HepG2 (cell line): Measurements from ENCODE around the gene IL4I1. TPM values are rescaled to one million over a fixed set of nuclear protein-coding genes. Genes with fewer than 3 reads are reported as not detected.

ENCODE experiments used
- ATF6 ChIP-seq: sonication (generic); formaldehyde crosslinking; conservative IDR thresholded peaks from 2 replicates; pipeline ENCODE4 v1.4.0; 2020; ENCODE audit warnings: missing genetic modification reagents
- CEBPG ChIP-seq: IDR thresholded peaks from 2 replicates; pipeline ENCODE4 v1.6.1; 2016
- CHCHD3 ChIP-seq: sonication (generic); formaldehyde crosslinking; IDR thresholded peaks from 2 replicates; pipeline ENCODE4 v1.8.0; 2022; ENCODE audit warnings: mild to moderate bottlenecking, missing genetic modification reagents, moderate library complexity
- GZF1 ChIP-seq: sonication (generic); formaldehyde crosslinking; IDR thresholded peaks from 2 replicates; pipeline ENCODE4 v1.5.1; 2020; ENCODE audit warnings: mild to moderate bottlenecking, missing genetic modification reagents
- MEIS1 ChIP-seq: sonication (generic); formaldehyde crosslinking; IDR thresholded peaks from 2 replicates; pipeline ENCODE4 v1.9.0; 2021; ENCODE audit warnings: mild to moderate bottlenecking, missing genetic modification reagents, moderate library complexity, borderline replicate concordance
- MTERF4 ChIP-seq: sonication (generic); formaldehyde crosslinking; IDR thresholded peaks from 2 replicates; pipeline ENCODE4 v1.8.0; 2023; ENCODE audit warnings: mild to moderate bottlenecking, missing genetic modification reagents
- NR0B2 ChIP-seq: sonication (generic); formaldehyde crosslinking; IDR thresholded peaks from 2 replicates; pipeline ENCODE4 v1.4.0; 2020; ENCODE audit warnings: mild to moderate bottlenecking, missing genetic modification reagents
- SALL2 ChIP-seq: sonication (generic); formaldehyde crosslinking; IDR thresholded peaks from 2 replicates; pipeline ENCODE4 v1.8.1; 2023; ENCODE audit warnings: mild to moderate bottlenecking, missing genetic modification reagents, inconsistent platforms
- TGIF2 ChIP-seq: IDR thresholded peaks from 2 replicates; pipeline ENCODE4 v1.6.1; 2016; ENCODE audit warnings: control low read depth, missing compliant biosample characterization
- polyA plus RNA-seq, 8 experiments: library from polyadenylated mRNA; depleted of rRNA in 3 of 8; stranded (reverse) in 7 of 8; unstranded in 1 of 8; fragments of >200 nt; fragmentation: Illumina TruSeq in 4 of 8; extraction: Trizol in 4 of 8; gene quantifications; 2 replicates each; pipeline versions ENCODE4 v1.2.1 to v1.2.3, GENCODE V29; 2011 to 2016; ENCODE audit warnings: low read depth in 4 of 8, missing spikeins in 1 of 8, mixed read lengths in 1 of 8; ENCODE audit not compliant: insufficient read depth in 1 of 8
- total RNA-seq, 5 experiments: library from RNA; depleted of rRNA; stranded (reverse); fragments of >200 nt; fragmentation: Illumina TruSeq; extraction: Trizol; gene quantifications; 2 replicates each; pipeline ENCODE4 v1.2.3, GENCODE V29; 2016; ENCODE audit warnings: low read depth in 1 of 5
- TF ChIP-seq, protein P1 (sequence below): fragments of 450-650 bp; IDR thresholded peaks from 2 replicates; pipeline ENCODE4 v1.6.1; 2017; ENCODE audit warnings: mild to moderate bottlenecking
- TF ChIP-seq, protein P2 (sequence below): sonication (generic); formaldehyde crosslinking; IDR thresholded peaks from 2 replicates; pipeline ENCODE4 v1.5.0; 2020; ENCODE audit warnings: mild to moderate bottlenecking, missing genetic modification reagents, borderline replicate concordance
- TF ChIP-seq, protein P3 (sequence below): sonication (generic); formaldehyde crosslinking; IDR thresholded peaks from 2 replicates; pipeline ENCODE4 v1.4.0; 2020; ENCODE audit warnings: mild to moderate bottlenecking, missing genetic modification reagents, borderline replicate concordance

The IL4I1 gene
- total and polyA plus RNA-seq, 2 of the 13 experiments (the other 11 are each of a cell fraction or from before 2014, with no cell fraction given) = not detected

DNA sequence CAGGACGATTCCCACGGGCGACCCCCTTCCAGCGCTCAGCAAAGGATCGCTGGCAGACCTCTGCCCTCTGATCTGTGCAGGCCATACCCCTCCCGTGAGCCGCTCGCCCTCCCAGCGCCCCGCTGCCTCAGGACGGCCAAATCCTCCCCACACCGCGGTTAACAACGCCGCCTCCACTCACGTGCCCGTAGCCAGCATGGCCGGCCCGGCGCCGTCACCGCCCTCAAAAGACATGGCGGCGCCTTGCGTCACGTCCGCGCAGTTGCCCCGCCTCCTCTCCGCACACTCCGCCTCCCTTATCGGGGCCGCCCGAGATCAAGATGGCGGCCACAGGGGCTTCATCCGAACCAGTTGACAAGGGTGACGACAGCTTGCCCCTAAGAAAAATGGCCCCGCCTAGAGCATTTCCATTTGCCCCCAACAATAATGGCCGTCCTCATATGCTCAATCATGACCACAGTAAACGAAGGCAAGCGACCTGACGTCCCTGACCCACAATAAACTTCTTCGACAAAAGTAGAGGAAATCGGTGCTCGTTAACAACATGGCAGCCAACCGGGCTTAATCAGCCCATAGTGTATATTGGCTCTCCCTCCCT is 20.2 kb downstream of the IL4I1 start (continued):
- TF ChIP-seq, protein P1, sequence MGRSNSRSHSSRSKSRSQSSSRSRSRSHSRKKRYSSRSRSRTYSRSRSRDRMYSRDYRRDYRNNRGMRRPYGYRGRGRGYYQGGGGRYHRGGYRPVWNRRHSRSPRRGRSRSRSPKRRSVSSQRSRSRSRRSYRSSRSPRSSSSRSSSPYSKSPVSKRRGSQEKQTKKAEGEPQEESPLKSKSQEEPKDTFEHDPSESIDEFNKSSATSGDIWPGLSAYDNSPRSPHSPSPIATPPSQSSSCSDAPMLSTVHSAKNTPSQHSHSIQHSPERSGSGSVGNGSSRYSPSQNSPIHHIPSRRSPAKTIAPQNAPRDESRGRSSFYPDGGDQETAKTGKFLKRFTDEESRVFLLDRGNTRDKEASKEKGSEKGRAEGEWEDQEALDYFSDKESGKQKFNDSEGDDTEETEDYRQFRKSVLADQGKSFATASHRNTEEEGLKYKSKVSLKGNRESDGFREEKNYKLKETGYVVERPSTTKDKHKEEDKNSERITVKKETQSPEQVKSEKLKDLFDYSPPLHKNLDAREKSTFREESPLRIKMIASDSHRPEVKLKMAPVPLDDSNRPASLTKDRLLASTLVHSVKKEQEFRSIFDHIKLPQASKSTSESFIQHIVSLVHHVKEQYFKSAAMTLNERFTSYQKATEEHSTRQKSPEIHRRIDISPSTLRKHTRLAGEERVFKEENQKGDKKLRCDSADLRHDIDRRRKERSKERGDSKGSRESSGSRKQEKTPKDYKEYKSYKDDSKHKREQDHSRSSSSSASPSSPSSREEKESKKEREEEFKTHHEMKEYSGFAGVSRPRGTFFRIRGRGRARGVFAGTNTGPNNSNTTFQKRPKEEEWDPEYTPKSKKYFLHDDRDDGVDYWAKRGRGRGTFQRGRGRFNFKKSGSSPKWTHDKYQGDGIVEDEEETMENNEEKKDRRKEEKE = no peak
- TF ChIP-seq, protein P2, sequence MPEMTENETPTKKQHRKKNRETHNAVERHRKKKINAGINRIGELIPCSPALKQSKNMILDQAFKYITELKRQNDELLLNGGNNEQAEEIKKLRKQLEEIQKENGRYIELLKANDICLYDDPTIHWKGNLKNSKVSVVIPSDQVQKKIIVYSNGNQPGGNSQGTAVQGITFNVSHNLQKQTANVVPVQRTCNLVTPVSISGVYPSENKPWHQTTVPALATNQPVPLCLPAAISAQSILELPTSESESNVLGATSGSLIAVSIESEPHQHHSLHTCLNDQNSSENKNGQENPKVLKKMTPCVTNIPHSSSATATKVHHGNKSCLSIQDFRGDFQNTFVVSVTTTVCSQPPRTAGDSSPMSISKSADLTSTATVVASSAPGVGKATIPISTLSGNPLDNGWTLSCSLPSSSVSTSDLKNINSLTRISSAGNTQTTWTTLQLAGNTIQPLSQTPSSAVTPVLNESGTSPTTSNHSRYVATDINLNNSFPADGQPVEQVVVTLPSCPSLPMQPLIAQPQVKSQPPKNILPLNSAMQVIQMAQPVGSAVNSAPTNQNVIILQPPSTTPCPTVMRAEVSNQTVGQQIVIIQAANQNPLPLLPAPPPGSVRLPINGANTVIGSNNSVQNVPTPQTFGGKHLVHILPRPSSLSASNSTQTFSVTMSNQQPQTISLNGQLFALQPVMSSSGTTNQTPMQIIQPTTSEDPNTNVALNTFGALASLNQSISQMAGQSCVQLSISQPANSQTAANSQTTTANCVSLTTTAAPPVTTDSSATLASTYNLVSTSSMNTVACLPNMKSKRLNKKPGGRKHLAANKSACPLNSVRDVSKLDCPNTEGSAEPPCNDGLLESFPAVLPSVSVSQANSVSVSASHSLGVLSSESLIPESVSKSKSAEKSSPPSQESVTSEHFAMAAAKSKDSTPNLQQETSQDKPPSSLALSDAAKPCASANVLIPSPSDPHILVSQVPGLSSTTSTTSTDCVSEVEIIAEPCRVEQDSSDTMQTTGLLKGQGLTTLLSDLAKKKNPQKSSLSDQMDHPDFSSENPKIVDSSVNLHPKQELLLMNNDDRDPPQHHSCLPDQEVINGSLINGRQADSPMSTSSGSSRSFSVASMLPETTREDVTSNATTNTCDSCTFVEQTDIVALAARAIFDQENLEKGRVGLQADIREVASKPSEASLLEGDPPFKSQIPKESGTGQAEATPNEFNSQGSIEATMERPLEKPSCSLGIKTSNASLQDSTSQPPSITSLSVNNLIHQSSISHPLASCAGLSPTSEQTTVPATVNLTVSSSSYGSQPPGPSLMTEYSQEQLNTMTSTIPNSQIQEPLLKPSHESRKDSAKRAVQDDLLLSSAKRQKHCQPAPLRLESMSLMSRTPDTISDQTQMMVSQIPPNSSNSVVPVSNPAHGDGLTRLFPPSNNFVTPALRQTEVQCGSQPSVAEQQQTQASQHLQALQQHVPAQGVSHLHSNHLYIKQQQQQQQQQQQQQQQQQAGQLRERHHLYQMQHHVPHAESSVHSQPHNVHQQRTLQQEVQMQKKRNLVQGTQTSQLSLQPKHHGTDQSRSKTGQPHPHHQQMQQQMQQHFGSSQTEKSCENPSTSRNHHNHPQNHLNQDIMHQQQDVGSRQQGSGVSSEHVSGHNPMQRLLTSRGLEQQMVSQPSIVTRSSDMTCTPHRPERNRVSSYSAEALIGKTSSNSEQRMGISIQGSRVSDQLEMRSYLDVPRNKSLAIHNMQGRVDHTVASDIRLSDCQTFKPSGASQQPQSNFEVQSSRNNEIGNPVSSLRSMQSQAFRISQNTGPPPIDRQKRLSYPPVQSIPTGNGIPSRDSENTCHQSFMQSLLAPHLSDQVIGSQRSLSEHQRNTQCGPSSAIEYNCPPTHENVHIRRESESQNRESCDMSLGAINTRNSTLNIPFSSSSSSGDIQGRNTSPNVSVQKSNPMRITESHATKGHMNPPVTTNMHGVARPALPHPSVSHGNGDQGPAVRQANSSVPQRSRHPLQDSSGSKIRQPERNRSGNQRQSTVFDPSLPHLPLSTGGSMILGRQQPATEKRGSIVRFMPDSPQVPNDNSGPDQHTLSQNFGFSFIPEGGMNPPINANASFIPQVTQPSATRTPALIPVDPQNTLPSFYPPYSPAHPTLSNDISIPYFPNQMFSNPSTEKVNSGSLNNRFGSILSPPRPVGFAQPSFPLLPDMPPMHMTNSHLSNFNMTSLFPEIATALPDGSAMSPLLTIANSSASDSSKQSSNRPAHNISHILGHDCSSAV (CRISPR knock-in tag) = no peak
- TF ChIP-seq ATF6 (CRISPR knock-in tag) (no peak), GZF1 (no peak), TGIF2 (peak; percentile 62; the same call in 1 of the 2 replicates), MEIS1 (CRISPR knock-in tag) (peak; percentile 79), CHCHD3 (CRISPR knock-in tag) (0 out of 2 replicates have a peak, but pooled peaks have one; percentile 62), MTERF4 (no peak; the same call in 1 of the 2 replicates), NR0B2 (no peak), CEBPG (CRISPR knock-in tag) (peak; percentile 85), SALL2 (CRISPR knock-in tag) (peak; percentile 89)
- TF ChIP-seq, protein P3, sequence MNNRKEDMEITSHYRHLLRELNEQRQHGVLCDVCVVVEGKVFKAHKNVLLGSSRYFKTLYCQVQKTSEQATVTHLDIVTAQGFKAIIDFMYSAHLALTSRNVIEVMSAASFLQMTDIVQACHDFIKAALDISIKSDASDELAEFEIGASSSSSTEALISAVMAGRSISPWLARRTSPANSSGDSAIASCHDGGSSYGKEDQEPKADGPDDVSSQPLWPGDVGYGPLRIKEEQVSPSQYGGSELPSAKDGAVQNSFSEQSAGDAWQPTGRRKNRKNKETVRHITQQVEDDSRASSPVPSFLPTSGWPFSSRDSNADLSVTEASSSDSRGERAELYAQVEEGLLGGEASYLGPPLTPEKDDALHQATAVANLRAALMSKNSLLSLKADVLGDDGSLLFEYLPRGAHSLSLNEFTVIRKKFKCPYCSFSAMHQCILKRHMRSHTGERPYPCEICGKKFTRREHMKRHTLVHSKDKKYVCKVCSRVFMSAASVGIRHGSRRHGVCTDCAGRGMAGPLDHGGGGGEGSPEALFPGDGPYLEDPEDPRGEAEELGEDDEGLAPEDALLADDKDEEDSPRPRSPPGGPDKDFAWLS = no peak
